K562 (cell line): Measurements from ENCODE around the gene TTC39A. TPM values are rescaled to one million over a fixed set of nuclear protein-coding genes. Genes with fewer than 3 reads are reported as not detected.

Experiments
- ARHGAP35 ChIP-seq: fragments of 450-650 bp; IDR thresholded peaks from 2 replicates; pipeline ENCODE4 v1.6.1; 2018; ENCODE audit not compliant: partially characterized antibody
- BCL6 ChIP-seq: fragments of 250-450 bp; sonication (Bioruptor Pico); IDR thresholded peaks from 2 replicates; pipeline ENCODE4 v1.4.0; 2020
- EGR1 ChIP-seq: fragments of 450-650 bp; conservative IDR thresholded peaks from 2 replicates; pipeline ENCODE4 v1.6.1; 2017; ENCODE audit warnings: mild to moderate bottlenecking
- ETS2 ChIP-seq: IDR thresholded peaks from 2 replicates; pipeline ENCODE4 v1.6.1; 2016; ENCODE audit warnings: borderline replicate concordance, missing genetic modification characterization, mild to moderate bottlenecking, moderate library complexity, missing compliant biosample characterization; ENCODE audit not compliant: poor library complexity, severe bottlenecking
- FOS ChIP-seq: IDR thresholded peaks from 3 replicates; pipeline ENCODE4 v1.6.1; 2011; ENCODE audit not compliant: insufficient read length; ENCODE audit errors: extremely low read depth
- IRF9 ChIP-seq: fragments of 450-650 bp; IDR thresholded peaks from 2 replicates; pipeline ENCODE4 v1.6.1; 2016; ENCODE audit warnings: missing biosample characterization, missing genetic modification characterization
- KDM2B ChIP-seq: fragments of 250-450 bp; sonication (Bioruptor Pico); IDR thresholded peaks from 2 replicates; pipeline ENCODE4 v1.8.0; 2021; ENCODE audit warnings: mild to moderate bottlenecking, moderate library complexity
- NCOA1 ChIP-seq: fragments of 450-650 bp; IDR thresholded peaks from 2 replicates; pipeline ENCODE4 v1.6.1; 2016; ENCODE audit warnings: low read depth
- NFATC3 ChIP-seq: fragments of 450-650 bp; IDR thresholded peaks from 2 replicates; pipeline ENCODE4 v1.6.1; 2017; ENCODE audit warnings: mild to moderate bottlenecking
- POLR2A ChIP-seq: fragments of 450-650 bp; conservative IDR thresholded peaks from 2 replicates; pipeline ENCODE4 v1.6.1; 2016
- POLR2AphosphoS2 ChIP-seq: IDR thresholded peaks from 2 replicates; pipeline ENCODE4 v1.6.1; 2012; ENCODE audit warnings: low read length, improper control_type of control experiment
- RBM22 ChIP-seq: fragments of 200-400 bp; formaldehyde crosslinking; IDR thresholded peaks from 2 replicates; pipeline ENCODE4 v1.6.1; 2018; ENCODE audit warnings: low read length, low read depth; ENCODE audit not compliant: poor library complexity, severe bottlenecking
- RNF2 ChIP-seq: sonication (generic); IDR thresholded peaks from 2 replicates; pipeline ENCODE4 v1.6.1; 2016
- SIRT6 ChIP-seq: IDR thresholded peaks from one replicate; pipeline ENCODE4 v1.6.1; 2012; ENCODE audit warnings: low read depth, mild to moderate bottlenecking, control low read depth, inconsistent platforms, low read length, moderate library complexity
- SMAD1 ChIP-seq: fragments of 150-350 bp; IDR thresholded peaks from 2 replicates; pipeline ENCODE4 v1.6.1; 2014; ENCODE audit warnings: low read length, low read depth; ENCODE audit not compliant: partially characterized antibody
- SMARCA5 ChIP-seq: fragments of 450-650 bp; IDR thresholded peaks from 2 replicates; pipeline ENCODE4 v1.6.1; 2016
- ZKSCAN8 ChIP-seq: fragments of 200-800 bp; sonication (Bioruptor generic); IDR thresholded peaks from 2 replicates; pipeline ENCODE4 v1.6.1; 2016; ENCODE audit warnings: missing genetic modification characterization, missing compliant biosample characterization
- polyA plus RNA-seq, 8 experiments: library from polyadenylated mRNA; depleted of rRNA in 4 of 8; stranded (reverse) in 5 of 8; unstranded in 3 of 8; fragments of >200 nt; fragmentation: Nextera tagmentation in 2 of 8; fragmentation: Illumina TruSeq in 1 of 8; extraction: Ambion mirVana in 2 of 8; extraction: Trizol in 1 of 8; gene quantifications; 2 replicates each; pipeline versions ENCODE4 v1.2.1 to v1.2.3, GENCODE V29; 2011 to 2014; ENCODE audit warnings: inconsistent platforms in 1 of 8, missing spikeins in 1 of 8
- total RNA-seq, 7 experiments: library from RNA; depleted of rRNA in 6 of 7; stranded (reverse); fragments of >200 nt in 6 of 7; fragmentation: Illumina TruSeq in 2 of 7; extraction: Trizol in 2 of 7; gene quantifications; 2 replicates each; pipeline versions ENCODE4 v1.2.1 to v1.2.3, GENCODE V29; 2011 to 2021; ENCODE audit warnings: low replicate concordance in 1 of 7
- TF ChIP-seq, protein P1 (sequence below): fragments of 200-800 bp; sonication (Bioruptor generic); IDR thresholded peaks from 2 replicates; pipeline ENCODE4 v1.6.1; 2017; ENCODE audit warnings: missing genetic modification characterization, missing compliant biosample characterization
- TF ChIP-seq, protein P2 (sequence below): sonication (generic); formaldehyde crosslinking; IDR thresholded peaks from 2 replicates; pipeline ENCODE4 v1.8.1; 2023; ENCODE audit warnings: mild to moderate bottlenecking, missing genetic modification reagents

TTC39A gene
- total and polyA plus RNA-seq, 9 of the 15 experiments (the other 6 are each of a cell fraction or from before 2014, with no cell fraction given), result 0.18 to 0.82 (median 0.35) TPM

GRCh38 chr1:51238034-51238403 lies 92.3 kb downstream of the TTC39A start (continued):
- no peak for TF ChIP-seq NFATC3
- TF ChIP-seq SMAD1, result no peak
- TF ChIP-seq NCOA1, result no peak
- no peak for TF ChIP-seq ETS2
- TF ChIP-seq ARHGAP35, result no peak
- TF ChIP-seq, protein P1, sequence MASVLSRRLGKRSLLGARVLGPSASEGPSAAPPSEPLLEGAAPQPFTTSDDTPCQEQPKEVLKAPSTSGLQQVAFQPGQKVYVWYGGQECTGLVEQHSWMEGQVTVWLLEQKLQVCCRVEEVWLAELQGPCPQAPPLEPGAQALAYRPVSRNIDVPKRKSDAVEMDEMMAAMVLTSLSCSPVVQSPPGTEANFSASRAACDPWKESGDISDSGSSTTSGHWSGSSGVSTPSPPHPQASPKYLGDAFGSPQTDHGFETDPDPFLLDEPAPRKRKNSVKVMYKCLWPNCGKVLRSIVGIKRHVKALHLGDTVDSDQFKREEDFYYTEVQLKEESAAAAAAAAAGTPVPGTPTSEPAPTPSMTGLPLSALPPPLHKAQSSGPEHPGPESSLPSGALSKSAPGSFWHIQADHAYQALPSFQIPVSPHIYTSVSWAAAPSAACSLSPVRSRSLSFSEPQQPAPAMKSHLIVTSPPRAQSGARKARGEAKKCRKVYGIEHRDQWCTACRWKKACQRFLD (CRISPR knock-in tag), result no peak
- no peak for TF ChIP-seq EGR1
- TF ChIP-seq POLR2AphosphoS2, result no peak
- no peak for TF ChIP-seq KDM2B (CRISPR knock-in tag)
- no peak for TF ChIP-seq IRF9
- TF ChIP-seq SMARCA5, result no peak
- no peak for TF ChIP-seq ZKSCAN8
- TF ChIP-seq FOS, result no peak
- TF ChIP-seq BCL6 (CRISPR knock-in tag), result no peak
- no peak for TF ChIP-seq RBM22
- TF ChIP-seq POLR2A, result no peak
- TF ChIP-seq, protein P2, sequence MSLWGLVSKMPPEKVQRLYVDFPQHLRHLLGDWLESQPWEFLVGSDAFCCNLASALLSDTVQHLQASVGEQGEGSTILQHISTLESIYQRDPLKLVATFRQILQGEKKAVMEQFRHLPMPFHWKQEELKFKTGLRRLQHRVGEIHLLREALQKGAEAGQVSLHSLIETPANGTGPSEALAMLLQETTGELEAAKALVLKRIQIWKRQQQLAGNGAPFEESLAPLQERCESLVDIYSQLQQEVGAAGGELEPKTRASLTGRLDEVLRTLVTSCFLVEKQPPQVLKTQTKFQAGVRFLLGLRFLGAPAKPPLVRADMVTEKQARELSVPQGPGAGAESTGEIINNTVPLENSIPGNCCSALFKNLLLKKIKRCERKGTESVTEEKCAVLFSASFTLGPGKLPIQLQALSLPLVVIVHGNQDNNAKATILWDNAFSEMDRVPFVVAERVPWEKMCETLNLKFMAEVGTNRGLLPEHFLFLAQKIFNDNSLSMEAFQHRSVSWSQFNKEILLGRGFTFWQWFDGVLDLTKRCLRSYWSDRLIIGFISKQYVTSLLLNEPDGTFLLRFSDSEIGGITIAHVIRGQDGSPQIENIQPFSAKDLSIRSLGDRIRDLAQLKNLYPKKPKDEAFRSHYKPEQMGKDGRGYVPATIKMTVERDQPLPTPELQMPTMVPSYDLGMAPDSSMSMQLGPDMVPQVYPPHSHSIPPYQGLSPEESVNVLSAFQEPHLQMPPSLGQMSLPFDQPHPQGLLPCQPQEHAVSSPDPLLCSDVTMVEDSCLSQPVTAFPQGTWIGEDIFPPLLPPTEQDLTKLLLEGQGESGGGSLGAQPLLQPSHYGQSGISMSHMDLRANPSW (CRISPR knock-in tag), result no peak
- TF ChIP-seq RNF2, result no peak
- TF ChIP-seq SIRT6, result no peak
